GM13977 (cell line): ENCODE results near the gene UNC50.

Experiments used
- DNase-seq: peaks from one replicate; pipeline ENCODE4 v3.0.0; 2012; ENCODE audit warnings: low spot score
- in situ Hi-C: fragments of 300-500 bp; cut with MboI; formaldehyde crosslinking; loops from one replicate; pipeline ENCODE4 v1.12.0; 2022; ENCODE audit warnings: low sequenced_read_pairs, low pct_unique_long_range_greater_than_20kb, mixed read lengths, inconsistent platforms; ENCODE audit not compliant: unreplicated experiment
- TF ChIP-seq, protein P1 (sequence below): IDR thresholded peaks from 2 replicates; pipeline ENCODE4 v1.5.1; 2012; ENCODE audit warnings: mild to moderate bottlenecking, control low read depth; ENCODE audit not compliant: insufficient read depth; ENCODE audit errors: extremely low read depth, missing control alignments

Gene UNC50

DNA sequence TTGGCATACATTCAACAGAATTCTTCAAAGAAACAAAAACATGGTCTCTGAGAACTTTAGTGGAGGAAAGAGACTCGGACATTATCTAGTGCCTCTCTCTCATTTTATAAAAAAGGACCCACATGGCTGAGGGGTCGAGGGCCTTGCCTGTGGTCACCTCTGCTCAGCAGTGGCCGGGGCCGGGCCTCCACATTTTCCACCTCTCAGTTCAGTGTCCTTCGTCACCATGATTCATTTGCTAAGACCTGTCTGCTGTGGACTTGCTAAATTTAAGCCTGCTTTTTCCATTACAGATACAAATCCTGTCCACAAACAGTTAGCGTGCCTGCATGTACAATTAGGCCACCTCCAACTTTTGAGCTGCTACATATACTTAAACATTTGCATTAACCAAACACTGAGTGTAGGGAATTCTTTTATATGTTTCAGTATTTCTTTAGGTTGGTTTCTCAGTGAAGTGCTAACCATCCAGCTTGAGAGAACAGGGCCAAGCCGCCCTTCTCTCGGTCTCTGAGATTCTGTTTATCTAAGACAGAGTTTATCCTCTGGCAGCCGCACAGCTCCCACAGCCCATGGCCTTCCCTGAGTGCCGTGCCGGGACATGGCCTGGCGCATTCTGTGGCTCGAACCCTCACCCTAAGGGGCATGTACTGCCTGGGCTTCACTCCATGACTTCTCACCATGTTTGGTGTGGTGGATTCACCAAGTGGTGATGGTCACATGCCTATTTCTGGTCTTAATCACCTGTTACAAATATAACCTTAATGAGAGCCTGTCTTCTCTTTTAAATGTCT is 46.3 kb upstream of the UNC50 start:
- in situ Hi-C loops: no loop called here
- TF ChIP-seq, protein P1, sequence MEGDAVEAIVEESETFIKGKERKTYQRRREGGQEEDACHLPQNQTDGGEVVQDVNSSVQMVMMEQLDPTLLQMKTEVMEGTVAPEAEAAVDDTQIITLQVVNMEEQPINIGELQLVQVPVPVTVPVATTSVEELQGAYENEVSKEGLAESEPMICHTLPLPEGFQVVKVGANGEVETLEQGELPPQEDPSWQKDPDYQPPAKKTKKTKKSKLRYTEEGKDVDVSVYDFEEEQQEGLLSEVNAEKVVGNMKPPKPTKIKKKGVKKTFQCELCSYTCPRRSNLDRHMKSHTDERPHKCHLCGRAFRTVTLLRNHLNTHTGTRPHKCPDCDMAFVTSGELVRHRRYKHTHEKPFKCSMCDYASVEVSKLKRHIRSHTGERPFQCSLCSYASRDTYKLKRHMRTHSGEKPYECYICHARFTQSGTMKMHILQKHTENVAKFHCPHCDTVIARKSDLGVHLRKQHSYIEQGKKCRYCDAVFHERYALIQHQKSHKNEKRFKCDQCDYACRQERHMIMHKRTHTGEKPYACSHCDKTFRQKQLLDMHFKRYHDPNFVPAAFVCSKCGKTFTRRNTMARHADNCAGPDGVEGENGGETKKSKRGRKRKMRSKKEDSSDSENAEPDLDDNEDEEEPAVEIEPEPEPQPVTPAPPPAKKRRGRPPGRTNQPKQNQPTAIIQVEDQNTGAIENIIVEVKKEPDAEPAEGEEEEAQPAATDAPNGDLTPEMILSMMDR: no peak
- DNase-seq: no peak

DNA sequence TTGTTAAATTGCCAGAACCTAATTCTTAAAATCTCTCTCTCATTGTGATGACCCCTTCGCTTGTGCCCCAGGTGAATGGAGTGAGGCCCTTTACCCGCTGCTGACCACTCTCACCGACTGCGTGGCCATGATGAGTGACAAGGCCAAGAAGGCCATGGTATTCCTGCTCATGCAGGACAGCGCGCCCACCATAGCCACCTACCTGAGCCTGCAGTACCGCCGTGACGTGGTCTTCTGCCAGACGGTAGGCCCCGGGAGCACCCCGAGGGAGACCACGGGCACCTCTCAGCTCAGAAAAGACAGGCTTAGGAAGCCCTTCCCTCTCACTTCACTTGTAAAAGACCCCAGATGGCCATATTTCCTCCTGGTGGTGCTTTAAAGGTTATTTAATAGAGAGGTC is 45.0 kb upstream of the UNC50 start:
- DNase-seq: no peak
- TF ChIP-seq, protein P1: no peak
- in situ Hi-C loops: no loop called here

DNA sequence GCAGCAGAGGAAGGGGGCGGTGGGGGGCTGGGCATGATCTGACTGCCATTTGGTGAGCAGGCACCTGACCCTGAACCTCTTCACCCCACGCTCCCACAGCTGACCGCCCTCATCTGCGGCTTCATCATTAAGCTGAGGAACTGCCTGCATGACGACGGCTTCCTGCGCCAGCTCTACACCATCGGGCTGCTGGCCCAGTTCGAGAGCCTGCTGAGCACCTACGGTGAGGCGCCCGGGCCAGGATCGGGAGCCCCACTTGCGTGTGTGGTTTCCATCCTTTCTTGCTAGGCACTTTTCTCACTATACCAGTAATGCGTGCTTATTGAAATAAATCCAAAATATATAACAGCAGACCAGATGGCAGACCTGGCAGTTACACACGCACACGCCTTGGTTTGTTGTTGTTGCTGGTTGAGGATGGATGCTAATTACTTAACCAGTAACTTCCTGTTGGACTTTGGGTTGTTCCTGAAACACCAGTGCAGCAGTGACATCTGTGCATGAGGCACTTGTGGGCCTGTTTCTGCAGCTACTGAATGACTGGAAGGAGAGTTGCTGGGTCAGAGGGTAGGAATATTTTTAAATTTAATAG is 43.8 kb upstream of the UNC50 start:
- DNase-seq: no peak
- in situ Hi-C loops: no loop called here
- TF ChIP-seq, protein P1: no peak

DNA sequence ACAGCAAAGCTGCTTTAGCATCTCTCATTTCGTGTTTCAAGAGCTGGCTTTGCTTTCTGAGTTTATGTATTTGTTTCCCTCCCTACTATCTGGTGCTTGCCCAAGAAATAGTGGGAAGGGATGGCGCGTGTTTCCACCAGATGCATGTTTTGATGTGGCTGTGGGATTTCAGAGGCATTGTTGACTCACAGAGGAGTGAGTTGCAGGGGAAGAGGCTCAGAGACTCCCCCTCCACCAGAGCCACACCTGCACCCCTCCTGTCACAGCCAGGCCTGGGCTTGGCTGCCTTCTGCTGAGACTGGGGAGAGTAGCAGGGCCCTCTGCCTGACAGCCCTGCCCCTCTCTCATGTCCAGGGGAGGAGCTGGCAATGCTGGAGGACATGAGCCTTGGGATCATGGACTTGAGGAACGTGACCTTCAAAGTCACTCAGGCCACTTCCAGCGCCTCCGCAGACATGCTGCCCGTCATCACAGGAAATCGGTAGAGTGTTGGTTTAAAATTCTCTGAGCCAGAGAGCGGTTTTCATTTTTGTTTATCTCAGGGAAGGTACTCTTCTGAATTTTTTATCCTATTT is 43.0 kb upstream of the UNC50 start:
- no peak for DNase-seq
- in situ Hi-C loops: no loop called here
- TF ChIP-seq, protein P1: no peak

DNA sequence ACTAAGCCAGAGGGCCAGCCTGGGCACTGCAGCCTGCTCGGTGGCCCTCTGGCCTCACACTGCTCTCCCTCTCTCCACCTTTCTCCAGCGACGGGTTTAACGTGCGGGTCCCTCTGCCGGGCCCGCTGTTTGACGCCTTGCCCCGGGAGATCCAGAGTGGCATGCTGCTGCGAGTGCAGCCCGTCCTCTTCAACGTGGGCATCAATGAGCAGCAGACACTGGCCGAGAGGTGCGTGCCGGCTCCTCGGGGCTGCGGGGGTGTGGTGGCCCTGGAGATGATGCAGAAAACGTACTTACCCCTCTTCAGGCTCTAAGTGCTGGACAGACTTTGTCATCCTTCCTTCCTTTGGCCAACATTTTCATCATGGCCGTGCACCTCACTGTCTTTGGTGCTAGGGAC is 42.4 kb upstream of the UNC50 start:
- TF ChIP-seq, protein P1: no peak
- no peak for DNase-seq
- in situ Hi-C loops: no loop called here

DNA sequence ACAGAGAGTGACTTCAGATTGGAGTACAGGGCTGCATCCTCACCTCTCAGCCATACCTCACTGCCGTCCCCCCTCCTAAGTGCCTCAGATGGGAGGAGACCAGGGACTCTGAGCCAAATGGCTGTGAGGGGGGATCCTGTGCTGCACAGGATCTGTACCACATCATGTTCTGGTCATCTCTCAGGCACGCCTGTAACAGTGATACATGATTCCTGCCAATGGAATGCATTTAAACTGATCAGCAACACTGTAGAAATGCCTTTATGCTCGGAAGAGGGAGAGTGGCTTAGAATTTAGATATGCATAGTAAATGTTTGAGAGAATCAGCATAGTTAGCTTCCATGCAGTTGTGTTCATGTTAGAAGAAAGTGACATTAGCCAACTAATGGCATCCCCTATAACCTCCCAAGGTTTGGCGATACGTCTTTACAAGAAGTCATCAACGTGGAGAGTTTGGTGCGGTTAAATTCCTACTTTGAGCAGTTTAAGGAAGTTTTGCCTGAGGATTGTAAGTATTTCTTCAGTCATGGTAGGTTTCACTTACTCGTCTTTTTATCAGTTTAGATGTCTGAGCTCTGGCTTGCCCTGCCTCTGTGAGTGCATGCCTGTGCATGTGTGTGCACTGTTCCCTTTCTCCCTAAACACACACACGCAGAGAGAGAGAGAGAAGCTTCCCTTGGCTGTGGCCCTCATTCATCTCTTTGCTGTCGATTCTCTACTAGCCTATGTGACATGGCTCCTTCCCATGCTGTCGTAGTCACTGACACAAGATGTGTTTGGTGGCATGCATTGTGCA is 40.0 kb upstream of the UNC50 start:
- TF ChIP-seq, protein P1: no peak
- no peak for DNase-seq
- in situ Hi-C loops: no loop called here
